ENCODE data around the gene DTNB.

Gene DTNB

DNA sequence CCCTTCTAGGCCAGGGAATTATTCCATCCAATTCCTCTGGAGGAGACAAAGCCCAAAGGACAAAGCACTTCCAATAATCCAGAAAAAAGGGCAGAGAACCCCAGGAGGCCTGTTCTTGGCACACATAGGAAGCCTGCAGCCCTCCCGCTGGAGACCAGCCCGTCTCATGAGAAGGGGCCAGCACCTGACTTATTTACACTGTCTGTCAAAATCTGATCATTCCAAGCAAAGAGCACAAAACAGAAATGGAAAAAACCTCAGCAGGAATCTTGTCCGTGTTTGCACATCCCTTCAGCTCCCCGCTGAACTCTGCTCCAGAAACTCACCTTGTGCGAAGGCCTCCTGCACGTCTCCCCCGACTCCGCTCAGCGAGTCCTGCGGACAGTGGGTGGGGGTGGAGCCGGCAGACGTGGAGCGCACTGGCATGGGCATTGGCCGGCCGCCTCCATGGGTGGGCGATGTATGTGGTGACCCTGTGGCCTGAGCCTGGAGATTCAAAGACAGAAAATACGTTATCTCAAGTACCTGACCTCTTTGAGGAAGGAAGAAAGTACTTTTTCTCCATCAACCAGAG, 285.4 kb downstream of the DTNB start:
- Histone ChIP-seq H3K27ac (ENCODE audit: extremely low read depth, low read depth, low read length) (no peak overlapping the region), H3K9me3 (ENCODE audit: control insufficient read depth, insufficient read depth, low read depth, low read length) (no peaks in the 10 kb centered on the region), H3K36me3 (ENCODE audit: control insufficient read depth in 2 of 2, insufficient read depth in 1 of 2, low read length in 2 of 2) (peaks cover 0 to 4% of the 10 kb centered on the region in 2 experiments; a peak in 1 of 3 replicates), H3K4me3 (ENCODE audit: low read depth, low read length) (no peak overlapping the region), H3K4me1 (ENCODE audit: control insufficient read depth, insufficient read depth, low read length) (no peaks in the 10 kb centered on the region)
- TF ChIP-seq ZNF473 (tag by site-specific recombination; IDR thresholded peaks at IDR 0.05) (no peak), ZBTB17 (tag by site-specific recombination; IDR thresholded peaks at IDR 0.05) (no peak), EGR2 (tag by site-specific recombination; IDR thresholded peaks at IDR 0.05; ENCODE audit: low read depth) (no peak), ZNF394 (tag by site-specific recombination; IDR thresholded peaks at IDR 0.05; ENCODE audit: borderline replicate concordance) (no peak)
- TF ChIP-seq, protein P1, sequence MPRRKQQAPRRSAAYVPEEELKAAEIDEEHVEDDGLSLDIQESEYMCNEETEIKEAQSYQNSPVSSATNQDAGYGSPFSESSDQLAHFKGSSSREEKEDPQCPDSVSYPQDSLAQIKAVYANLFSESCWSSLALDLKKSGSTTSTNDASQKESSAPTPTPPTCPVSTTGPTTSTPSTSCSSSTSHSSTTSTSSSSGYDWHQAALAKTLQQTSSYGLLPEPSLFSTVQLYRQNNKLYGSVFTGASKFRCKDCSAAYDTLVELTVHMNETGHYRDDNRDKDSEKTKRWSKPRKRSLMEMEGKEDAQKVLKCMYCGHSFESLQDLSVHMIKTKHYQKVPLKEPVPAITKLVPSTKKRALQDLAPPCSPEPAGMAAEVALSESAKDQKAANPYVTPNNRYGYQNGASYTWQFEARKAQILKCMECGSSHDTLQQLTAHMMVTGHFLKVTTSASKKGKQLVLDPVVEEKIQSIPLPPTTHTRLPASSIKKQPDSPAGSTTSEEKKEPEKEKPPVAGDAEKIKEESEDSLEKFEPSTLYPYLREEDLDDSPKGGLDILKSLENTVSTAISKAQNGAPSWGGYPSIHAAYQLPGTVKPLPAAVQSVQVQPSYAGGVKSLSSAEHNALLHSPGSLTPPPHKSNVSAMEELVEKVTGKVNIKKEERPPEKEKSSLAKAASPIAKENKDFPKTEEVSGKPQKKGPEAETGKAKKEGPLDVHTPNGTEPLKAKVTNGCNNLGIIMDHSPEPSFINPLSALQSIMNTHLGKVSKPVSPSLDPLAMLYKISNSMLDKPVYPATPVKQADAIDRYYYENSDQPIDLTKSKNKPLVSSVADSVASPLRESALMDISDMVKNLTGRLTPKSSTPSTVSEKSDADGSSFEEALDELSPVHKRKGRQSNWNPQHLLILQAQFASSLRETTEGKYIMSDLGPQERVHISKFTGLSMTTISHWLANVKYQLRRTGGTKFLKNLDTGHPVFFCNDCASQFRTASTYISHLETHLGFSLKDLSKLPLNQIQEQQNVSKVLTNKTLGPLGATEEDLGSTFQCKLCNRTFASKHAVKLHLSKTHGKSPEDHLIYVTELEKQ (tag by site-specific recombination; IDR thresholded peaks at IDR 0.05; ENCODE audit: borderline replicate concordance), result no peak
- TF ChIP-seq, protein P2, sequence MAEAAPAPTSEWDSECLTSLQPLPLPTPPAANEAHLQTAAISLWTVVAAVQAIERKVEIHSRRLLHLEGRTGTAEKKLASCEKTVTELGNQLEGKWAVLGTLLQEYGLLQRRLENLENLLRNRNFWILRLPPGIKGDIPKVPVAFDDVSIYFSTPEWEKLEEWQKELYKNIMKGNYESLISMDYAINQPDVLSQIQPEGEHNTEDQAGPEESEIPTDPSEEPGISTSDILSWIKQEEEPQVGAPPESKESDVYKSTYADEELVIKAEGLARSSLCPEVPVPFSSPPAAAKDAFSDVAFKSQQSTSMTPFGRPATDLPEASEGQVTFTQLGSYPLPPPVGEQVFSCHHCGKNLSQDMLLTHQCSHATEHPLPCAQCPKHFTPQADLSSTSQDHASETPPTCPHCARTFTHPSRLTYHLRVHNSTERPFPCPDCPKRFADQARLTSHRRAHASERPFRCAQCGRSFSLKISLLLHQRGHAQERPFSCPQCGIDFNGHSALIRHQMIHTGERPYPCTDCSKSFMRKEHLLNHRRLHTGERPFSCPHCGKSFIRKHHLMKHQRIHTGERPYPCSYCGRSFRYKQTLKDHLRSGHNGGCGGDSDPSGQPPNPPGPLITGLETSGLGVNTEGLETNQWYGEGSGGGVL (tag by site-specific recombination; IDR thresholded peaks at IDR 0.05), result no peak
- CTCF ChIA-PET, result interaction anchor here (1.2 kb wide), 1 partner anchor 11 kb away, joined by 4 read pairs; no protein-coding TSS in a partner anchor
- POLR2A ChIA-PET, result no interaction called here

DNA sequence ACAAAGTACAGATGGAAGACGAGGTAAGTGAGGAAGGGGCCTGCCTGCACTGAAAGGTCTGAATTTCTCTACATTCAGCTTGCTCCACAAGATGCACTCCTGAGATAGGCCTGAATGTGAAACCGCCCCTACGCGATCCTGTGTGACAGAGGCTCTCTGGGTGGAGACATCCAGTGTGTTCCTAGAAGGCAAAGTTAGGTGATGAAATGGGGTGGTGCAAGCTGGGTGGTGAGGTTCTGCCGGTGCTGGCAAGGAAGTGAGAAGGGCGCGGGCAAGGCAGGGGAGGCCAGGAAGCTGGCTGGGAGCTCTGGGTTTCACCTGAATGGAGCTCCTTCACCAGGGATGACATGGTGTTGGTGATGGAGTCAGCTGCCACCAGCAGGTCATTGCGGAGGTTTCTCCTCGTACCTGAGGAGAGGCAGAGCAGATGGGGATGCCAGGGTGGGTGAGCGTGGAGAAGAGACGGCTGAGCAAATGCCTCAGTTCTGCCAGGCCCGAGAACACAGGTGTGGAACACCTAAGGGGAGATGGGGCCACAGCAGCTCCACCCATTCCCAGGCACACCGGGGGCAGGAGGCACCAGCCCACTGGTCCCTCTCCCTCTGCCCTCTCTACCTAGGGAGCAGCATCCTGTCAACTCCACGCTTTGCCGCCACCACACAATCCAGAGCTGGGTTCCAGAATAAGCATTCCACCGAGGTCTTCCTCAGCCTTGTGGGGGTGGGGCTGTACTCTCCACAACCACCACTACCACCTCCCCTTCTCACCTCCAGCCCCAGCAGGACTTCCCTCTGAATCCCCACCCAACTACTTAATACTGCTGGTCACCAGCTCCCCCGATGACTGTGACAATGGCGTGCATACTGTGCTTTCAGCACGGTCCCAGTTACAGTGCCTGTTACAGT, 286.2 kb downstream of the DTNB start:
- H3K4me1 ChIP-seq (ENCODE audit: control insufficient read depth, insufficient read depth, low read length), result no peaks in the 10 kb centered on the region
- no peak overlapping the region for H3K4me3 ChIP-seq (ENCODE audit: low read depth, low read length)
- POLR2A ChIA-PET, result no interaction called here
- CTCF ChIA-PET, result interaction anchor here (1.2 to 3.4 kb wide), 2 partner anchors 10 to 11 kb away, joined by 4 to 14 read pairs; no protein-coding TSS in a partner anchor
- no peak overlapping the region for H3K27ac ChIP-seq (ENCODE audit: extremely low read depth, low read depth, low read length)
- peaks cover 0 to 4% of the 10 kb centered on the region in 2 experiments; a peak in 1 of 3 replicates for H3K36me3 ChIP-seq (ENCODE audit: control insufficient read depth in 2 of 2, insufficient read depth in 1 of 2, low read length in 2 of 2)
- no peaks in the 10 kb centered on the region for H3K9me3 ChIP-seq (ENCODE audit: control insufficient read depth, insufficient read depth, low read depth, low read length)
- TF ChIP-seq, protein P3, sequence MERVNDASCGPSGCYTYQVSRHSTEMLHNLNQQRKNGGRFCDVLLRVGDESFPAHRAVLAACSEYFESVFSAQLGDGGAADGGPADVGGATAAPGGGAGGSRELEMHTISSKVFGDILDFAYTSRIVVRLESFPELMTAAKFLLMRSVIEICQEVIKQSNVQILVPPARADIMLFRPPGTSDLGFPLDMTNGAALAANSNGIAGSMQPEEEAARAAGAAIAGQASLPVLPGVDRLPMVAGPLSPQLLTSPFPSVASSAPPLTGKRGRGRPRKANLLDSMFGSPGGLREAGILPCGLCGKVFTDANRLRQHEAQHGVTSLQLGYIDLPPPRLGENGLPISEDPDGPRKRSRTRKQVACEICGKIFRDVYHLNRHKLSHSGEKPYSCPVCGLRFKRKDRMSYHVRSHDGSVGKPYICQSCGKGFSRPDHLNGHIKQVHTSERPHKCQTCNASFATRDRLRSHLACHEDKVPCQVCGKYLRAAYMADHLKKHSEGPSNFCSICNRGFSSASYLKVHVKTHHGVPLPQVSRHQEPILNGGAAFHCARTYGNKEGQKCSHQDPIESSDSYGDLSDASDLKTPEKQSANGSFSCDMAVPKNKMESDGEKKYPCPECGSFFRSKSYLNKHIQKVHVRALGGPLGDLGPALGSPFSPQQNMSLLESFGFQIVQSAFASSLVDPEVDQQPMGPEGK (tag by site-specific recombination; IDR thresholded peaks at IDR 0.05), result no peak
- TF ChIP-seq ZNF624 (tag by site-specific recombination; IDR thresholded peaks at IDR 0.05), result no peak
- no peak for TF ChIP-seq ZNF791 (tag by site-specific recombination; IDR thresholded peaks at IDR 0.05)
- TF ChIP-seq ZSCAN16 (tag by site-specific recombination; IDR thresholded peaks at IDR 0.05), result no peak
- TF ChIP-seq ZNF24 (tag by site-specific recombination; IDR thresholded peaks at IDR 0.05), result no peak
- TF ChIP-seq, protein P4, sequence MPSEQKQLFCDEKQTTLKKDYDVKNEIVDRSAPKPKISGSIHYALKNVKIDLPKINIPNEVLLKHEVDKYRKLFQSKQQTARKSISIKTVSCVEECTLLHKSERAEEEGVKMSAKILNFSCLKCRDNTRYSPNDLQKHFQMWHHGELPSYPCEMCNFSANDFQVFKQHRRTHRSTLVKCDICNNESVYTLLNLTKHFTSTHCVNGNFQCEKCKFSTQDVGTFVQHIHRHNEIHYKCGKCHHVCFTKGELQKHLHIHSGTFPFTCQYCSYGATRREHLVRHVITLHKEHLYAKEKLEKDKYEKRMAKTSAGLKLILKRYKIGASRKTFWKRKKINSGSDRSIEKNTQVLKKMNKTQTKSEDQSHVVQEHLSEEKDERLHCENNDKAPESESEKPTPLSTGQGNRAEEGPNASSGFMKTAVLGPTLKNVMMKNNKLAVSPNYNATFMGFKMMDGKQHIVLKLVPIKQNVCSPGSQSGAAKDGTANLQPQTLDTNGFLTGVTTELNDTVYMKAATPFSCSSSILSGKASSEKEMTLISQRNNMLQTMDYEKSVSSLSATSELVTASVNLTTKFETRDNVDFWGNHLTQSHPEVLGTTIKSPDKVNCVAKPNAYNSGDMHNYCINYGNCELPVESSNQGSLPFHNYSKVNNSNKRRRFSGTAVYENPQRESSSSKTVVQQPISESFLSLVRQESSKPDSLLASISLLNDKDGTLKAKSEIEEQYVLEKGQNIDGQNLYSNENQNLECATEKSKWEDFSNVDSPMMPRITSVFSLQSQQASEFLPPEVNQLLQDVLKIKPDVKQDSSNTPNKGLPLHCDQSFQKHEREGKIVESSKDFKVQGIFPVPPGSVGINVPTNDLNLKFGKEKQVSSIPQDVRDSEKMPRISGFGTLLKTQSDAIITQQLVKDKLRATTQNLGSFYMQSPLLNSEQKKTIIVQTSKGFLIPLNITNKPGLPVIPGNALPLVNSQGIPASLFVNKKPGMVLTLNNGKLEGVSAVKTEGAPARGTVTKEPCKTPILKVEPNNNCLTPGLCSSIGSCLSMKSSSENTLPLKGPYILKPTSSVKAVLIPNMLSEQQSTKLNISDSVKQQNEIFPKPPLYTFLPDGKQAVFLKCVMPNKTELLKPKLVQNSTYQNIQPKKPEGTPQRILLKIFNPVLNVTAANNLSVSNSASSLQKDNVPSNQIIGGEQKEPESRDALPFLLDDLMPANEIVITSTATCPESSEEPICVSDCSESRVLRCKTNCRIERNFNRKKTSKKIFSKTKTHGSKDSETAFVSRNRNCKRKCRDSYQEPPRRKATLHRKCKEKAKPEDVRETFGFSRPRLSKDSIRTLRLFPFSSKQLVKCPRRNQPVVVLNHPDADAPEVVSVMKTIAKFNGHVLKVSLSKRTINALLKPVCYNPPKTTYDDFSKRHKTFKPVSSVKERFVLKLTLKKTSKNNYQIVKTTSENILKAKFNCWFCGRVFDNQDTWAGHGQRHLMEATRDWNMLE (tag by site-specific recombination; conservative IDR thresholded peaks at IDR 0.05; ENCODE audit: low read depth), result no peak
- TF ChIP-seq, protein P5, sequence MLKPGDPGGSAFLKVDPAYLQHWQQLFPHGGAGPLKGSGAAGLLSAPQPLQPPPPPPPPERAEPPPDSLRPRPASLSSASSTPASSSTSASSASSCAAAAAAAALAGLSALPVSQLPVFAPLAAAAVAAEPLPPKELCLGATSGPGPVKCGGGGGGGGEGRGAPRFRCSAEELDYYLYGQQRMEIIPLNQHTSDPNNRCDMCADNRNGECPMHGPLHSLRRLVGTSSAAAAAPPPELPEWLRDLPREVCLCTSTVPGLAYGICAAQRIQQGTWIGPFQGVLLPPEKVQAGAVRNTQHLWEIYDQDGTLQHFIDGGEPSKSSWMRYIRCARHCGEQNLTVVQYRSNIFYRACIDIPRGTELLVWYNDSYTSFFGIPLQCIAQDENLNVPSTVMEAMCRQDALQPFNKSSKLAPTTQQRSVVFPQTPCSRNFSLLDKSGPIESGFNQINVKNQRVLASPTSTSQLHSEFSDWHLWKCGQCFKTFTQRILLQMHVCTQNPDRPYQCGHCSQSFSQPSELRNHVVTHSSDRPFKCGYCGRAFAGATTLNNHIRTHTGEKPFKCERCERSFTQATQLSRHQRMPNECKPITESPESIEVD (tag by site-specific recombination; IDR thresholded peaks at IDR 0.05), result no peak
- TF ChIP-seq, protein P6, sequence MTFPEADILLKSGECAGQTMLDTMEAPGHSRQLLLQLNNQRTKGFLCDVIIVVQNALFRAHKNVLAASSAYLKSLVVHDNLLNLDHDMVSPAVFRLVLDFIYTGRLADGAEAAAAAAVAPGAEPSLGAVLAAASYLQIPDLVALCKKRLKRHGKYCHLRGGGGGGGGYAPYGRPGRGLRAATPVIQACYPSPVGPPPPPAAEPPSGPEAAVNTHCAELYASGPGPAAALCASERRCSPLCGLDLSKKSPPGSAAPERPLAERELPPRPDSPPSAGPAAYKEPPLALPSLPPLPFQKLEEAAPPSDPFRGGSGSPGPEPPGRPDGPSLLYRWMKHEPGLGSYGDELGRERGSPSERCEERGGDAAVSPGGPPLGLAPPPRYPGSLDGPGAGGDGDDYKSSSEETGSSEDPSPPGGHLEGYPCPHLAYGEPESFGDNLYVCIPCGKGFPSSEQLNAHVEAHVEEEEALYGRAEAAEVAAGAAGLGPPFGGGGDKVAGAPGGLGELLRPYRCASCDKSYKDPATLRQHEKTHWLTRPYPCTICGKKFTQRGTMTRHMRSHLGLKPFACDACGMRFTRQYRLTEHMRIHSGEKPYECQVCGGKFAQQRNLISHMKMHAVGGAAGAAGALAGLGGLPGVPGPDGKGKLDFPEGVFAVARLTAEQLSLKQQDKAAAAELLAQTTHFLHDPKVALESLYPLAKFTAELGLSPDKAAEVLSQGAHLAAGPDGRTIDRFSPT (tag by site-specific recombination; IDR thresholded peaks at IDR 0.05), result no peak
